Parathyroid adenoma (tissue), 2 donors: ENCODE measurements around the gene PXDC1.

Experiments used
- H2AFZ ChIP-seq: fragments of 300-600 bp; sonication (generic); one replicate; pipeline ENCODE4 v1.7.0; 2017; ENCODE audit warnings: antibody characterized with exemption, mild to moderate bottlenecking
- H3K27ac ChIP-seq: fragments of 300-600 bp; sonication (generic); one replicate; pipeline ENCODE4 v1.7.0; 2017
- H3K27me3 ChIP-seq: fragments of 300-600 bp; sonication (generic); one replicate; pipeline ENCODE4 v1.7.0; 2017; ENCODE audit warnings: low read length; ENCODE audit not compliant: control insufficient read depth, insufficient read depth
- H3K36me3 ChIP-seq: fragments of 300-600 bp; sonication (generic); one replicate; pipeline ENCODE4 v1.7.0; 2017; ENCODE audit warnings: low read length; ENCODE audit not compliant: control insufficient read depth, insufficient read depth
- H3K4me1 ChIP-seq: fragments of 300-600 bp; sonication (generic); one replicate; pipeline ENCODE4 v1.7.0; 2017; ENCODE audit warnings: control low read depth
- H3K4me2 ChIP-seq: fragments of 300-600 bp; sonication (generic); one replicate; pipeline ENCODE4 v1.7.0; 2017; ENCODE audit warnings: low read length
- H3K4me3 ChIP-seq: fragments of 300-600 bp; sonication (generic); one replicate; pipeline ENCODE4 v1.7.0; 2017; ENCODE audit warnings: low read depth, low read length
- H3K79me2 ChIP-seq: fragments of 300-600 bp; sonication (generic); one replicate; pipeline ENCODE4 v1.7.0; 2017; ENCODE audit warnings: control low read depth
- H3K9ac ChIP-seq: fragments of 300-600 bp; sonication (generic); one replicate; pipeline ENCODE4 v1.7.0; 2017; ENCODE audit warnings: mild to moderate bottlenecking
- H3K9me3 ChIP-seq: fragments of 300-600 bp; sonication (generic); one replicate; pipeline ENCODE4 v1.7.0; 2017; ENCODE audit warnings: low read length; ENCODE audit not compliant: control insufficient read depth
- CTCF ChIP-seq: fragments of 300-600 bp; sonication (generic); IDR thresholded peaks from one replicate; pipeline ENCODE4 v1.7.0; 2017; ENCODE audit warnings: antibody characterized with exemption, mild to moderate bottlenecking
- donor health status: primary hyperparathyroidism.

The PXDC1 gene

DNA sequence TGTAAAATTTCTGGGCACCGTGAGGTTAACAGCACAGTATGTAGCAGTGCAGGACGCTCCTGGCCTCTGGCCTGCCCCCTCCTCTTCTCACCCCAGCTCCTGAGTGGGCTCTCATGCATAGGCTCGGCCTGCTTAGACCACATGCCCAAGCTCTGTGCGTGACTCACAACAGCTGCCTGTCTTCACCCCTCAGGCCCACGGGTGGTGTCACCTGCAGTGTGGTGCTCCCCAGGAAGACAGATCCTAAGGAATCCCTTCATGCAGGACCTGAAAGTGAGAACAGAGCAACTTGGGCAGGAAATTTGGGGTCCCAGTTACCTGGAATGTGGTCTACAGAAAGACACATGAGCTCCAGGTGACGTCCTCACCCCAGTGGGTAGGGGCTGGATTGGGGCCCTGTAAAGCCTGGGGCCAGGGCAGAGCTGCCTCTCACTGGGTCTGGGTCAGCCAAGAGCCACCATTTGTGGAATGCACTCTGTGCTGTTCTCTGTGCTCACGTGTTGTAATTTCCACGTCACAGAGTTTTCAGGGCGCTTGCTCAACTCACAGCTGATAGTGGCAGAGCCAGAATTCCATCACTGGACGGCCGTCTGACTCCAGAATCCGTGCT lies 37.0 kb upstream of the PXDC1 start:
- no peak for TF ChIP-seq CTCF
- Histone ChIP-seq H3K9ac (no peak overlapping the region), H2AFZ (no peak overlapping the region), H3K79me2 (no peaks in the 10 kb centered on the region), H3K27ac (no peak overlapping the region), H3K36me3 (no peaks in the 10 kb centered on the region), H3K4me2 (no peak overlapping the region), H3K4me3 (no peak overlapping the region), H3K27me3 (no peaks in the 10 kb centered on the region), H3K4me1 (no peaks in the 10 kb centered on the region), H3K9me3 (no peaks in the 10 kb centered on the region)

DNA sequence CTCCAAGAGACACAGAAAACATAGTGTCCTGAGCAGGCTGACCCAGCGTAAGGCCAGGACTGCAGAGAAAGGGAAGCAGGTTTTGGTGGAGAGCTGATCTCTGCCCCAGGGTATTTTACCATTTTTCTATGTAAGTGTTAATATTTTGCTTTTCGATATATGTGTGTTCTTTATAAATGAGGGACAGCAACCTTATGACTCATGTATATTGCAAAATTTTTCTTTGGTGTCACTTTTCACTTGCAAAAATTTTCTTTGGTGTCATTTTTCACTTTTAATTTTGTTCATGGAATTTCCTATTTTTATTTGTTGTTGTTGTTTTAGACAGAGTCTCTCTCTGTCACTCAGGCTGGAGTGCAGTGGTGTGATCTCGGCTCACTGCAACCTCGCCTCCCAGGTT lies 34.6 kb upstream of the PXDC1 start:
- Histone ChIP-seq H2AFZ (no peak overlapping the region), H3K4me3 (no peak overlapping the region), H3K4me2 (no peak overlapping the region), H3K9me3 (no peaks in the 10 kb centered on the region), H3K9ac (no peak overlapping the region), H3K36me3 (no peaks in the 10 kb centered on the region), H3K79me2 (no peaks in the 10 kb centered on the region), H3K27ac (no peak overlapping the region), H3K4me1 (no peaks in the 10 kb centered on the region), H3K27me3 (no peaks in the 10 kb centered on the region)
- no peak for TF ChIP-seq CTCF

DNA sequence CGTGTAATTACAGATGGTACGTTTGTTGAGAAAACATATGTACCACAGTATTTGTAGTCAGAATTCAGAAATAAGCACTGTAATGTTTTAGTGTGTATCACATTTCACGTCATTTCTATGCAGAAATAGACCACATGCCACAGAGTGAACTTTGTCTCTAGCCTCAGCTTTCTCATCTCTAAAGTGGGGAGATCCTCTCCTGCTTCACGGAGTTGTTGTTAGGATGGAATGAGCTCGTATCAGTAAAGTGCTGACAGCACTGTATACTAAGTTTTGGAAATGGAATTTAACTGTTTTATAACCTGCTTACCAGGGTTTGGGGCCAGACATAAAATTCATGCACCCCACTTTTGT lies 34.2 kb upstream of the PXDC1 start:
- no peak overlapping the region for H3K4me3 ChIP-seq
- no peak overlapping the region for H3K27ac ChIP-seq
- no peaks in the 10 kb centered on the region for H3K36me3 ChIP-seq
- no peaks in the 10 kb centered on the region for H3K9me3 ChIP-seq
- H3K9ac ChIP-seq, result no peak overlapping the region
- H3K4me2 ChIP-seq, result no peak overlapping the region
- H3K4me1 ChIP-seq, result no peaks in the 10 kb centered on the region
- H2AFZ ChIP-seq, result no peak overlapping the region
- no peaks in the 10 kb centered on the region for H3K27me3 ChIP-seq
- TF ChIP-seq CTCF, result no peak
- no peaks in the 10 kb centered on the region for H3K79me2 ChIP-seq

GRCh38 chr6:3784885-3785744 lies 33.6 kb upstream of the PXDC1 start:
- no peak for TF ChIP-seq CTCF
- no peaks in the 10 kb centered on the region for H3K36me3 ChIP-seq

More at GRCh38 chr6:3784885-3785744, 33.6 kb upstream of the PXDC1 start:
- no peak overlapping the region for H2AFZ ChIP-seq
- no peak overlapping the region for H3K4me3 ChIP-seq
- no peaks in the 10 kb centered on the region for H3K9me3 ChIP-seq
- no peak overlapping the region for H3K4me2 ChIP-seq
- no peaks in the 10 kb centered on the region for H3K79me2 ChIP-seq
- no peaks in the 10 kb centered on the region for H3K4me1 ChIP-seq
- H3K27me3 ChIP-seq, result no peaks in the 10 kb centered on the region
- H3K27ac ChIP-seq, result no peak overlapping the region
- H3K9ac ChIP-seq, result no peak overlapping the region
